Heart right ventricle (tissue), 16 donors: ENCODE results near the gene EIF6. TPM values are rescaled to one million over a fixed set of nuclear protein-coding genes. Genes with fewer than 3 reads are reported as not detected.

Experiments
- ATAC-seq, 8 donors: fragments of 200-7000 bp; cut with Tn5 transposase; one replicate each; pipeline ENCODE4 v1.9.1; 2020; ENCODE audit warnings: mild to moderate bottlenecking in 8 of 8, moderate library complexity in 8 of 8, moderate number of reproducible peaks in 1 of 8
- DNase-seq, 2 donors: peaks; one replicate each; pipeline ENCODE4 v3.0.0-alpha.2; 2020
- H3K27ac ChIP-seq, 10 donors: fragments of 200-600 bp; sonication (generic) in 2 of 10; one replicate each; pipeline versions ENCODE4 v1.5.0 to v1.8.0; 2020 to 2022; ENCODE audit warnings: mild to moderate bottlenecking in 3 of 10
- H3K27me3 ChIP-seq, 7 donors: fragments of 200-600 bp; one replicate each; pipeline ENCODE4 v1.8.0; 2021 to 2022; ENCODE audit warnings: mild to moderate bottlenecking in 2 of 7
- H3K36me3 ChIP-seq, 9 donors: fragments of 200-600 bp; sonication (generic) in 1 of 9; one replicate each; pipeline versions ENCODE4 v1.5.0 to v1.8.0; 2020 to 2022; ENCODE audit warnings: mild to moderate bottlenecking in 2 of 9
- H3K4me1 ChIP-seq, 9 donors: fragments of 200-600 bp; sonication (generic) in 1 of 9; one replicate each; pipeline versions ENCODE4 v1.5.0 to v1.8.0; 2020 to 2022; ENCODE audit warnings: mild to moderate bottlenecking in 4 of 9
- H3K4me3 ChIP-seq, 10 donors: fragments of 200-600 bp; sonication (generic) in 2 of 10; one replicate each; pipeline versions ENCODE4 v1.5.0 to v1.8.0; 2020 to 2022; ENCODE audit warnings: mild to moderate bottlenecking in 7 of 10, moderate library complexity in 2 of 10
- H3K9me3 ChIP-seq, 11 donors: fragments of 200-600 bp in 10 of 11; sonication (generic) in 2 of 11; one replicate each; pipeline versions ENCODE4 v1.5.0 to v1.8.0; 2013 to 2022; ENCODE audit warnings: mild to moderate bottlenecking in 2 of 11, control low read depth in 1 of 11, moderate library complexity in 1 of 11
- CTCF ChIP-seq, 9 donors: fragments of 200-600 bp; sonication (generic) in 2 of 9; IDR thresholded peaks; one replicate each; pipeline versions ENCODE4 v1.5.0 to v1.8.0; 2021 to 2022; ENCODE audit warnings: antibody characterized with exemption in 9 of 9, mild to moderate bottlenecking in 5 of 9, moderate library complexity in 1 of 9
- WGBS, 2 donors: extraction: QIAGEN DNeasy Blood & Tissue Kit; methylation state at CpG; one replicate each; pipeline ENCODE4 v1.1.7; 2013; ENCODE audit warnings: inconsistent platforms in 1 of 2; 5-methylcytosine and 5-hydroxymethylcytosine counted together
- intact Hi-C, 10 donors: fragments of 100-400 bp; cut with DNase I; formaldehyde crosslinking; loops; one replicate each; pipeline versions ENCODE4 v1.11.1 to v1.14.2; 2022
- polyA plus RNA-seq, 2 donors: library from polyadenylated mRNA; stranded (reverse); fragments of 200-250 nt; gene quantifications; one replicate each; pipeline ENCODE4 v1.2.3, GENCODE V29; 2013
- total RNA-seq, 10 donors: library from RNA; stranded (reverse); fragmentation: NEBNext Ultra II Directional in 3 of 10; extraction: Animal tissue kit (Norgen Biotek cat#: 25700) in 3 of 10; gene quantifications; one replicate each; pipeline versions ENCODE4 v1.2.1 to v1.2.4, GENCODE V29; 2021 to 2023
- donor health status: Arrhythmogenic right ventricular cardiomyopathy.
- donor health status: ischemic (EF 13 %, LVEDD 7.1; RV severe dilation, severe dysfunction).
- donor health status: healthy with polysubstance abuse.
- donor health status: DM: no; HTN: yes; CAD: no.
- donor health status: DM: no; HTN: no; CAD: no.
- donor health status: ischemic (EF 25% LVEDD 6.9; RV normal size, moderate dysfunction).
- donor health status: ischemic (EF 25% LVEDD 5.7; RV mildly dilated, moderate dysfunction).
- donor health status: healthy.
- donor health status: DM: yes; HTN: yes; CAD: no.
- donor health status: Ischemic cardiomyopathy.
- donor health status: ischemic (EF 35%, LVEDD 5.7; RV mildly dilated, moderate dysfunction).
- donor health status: nonischemic (EF 11% LVEDD 7.7; RV severe dilation, severe dysfunction).
- donor health status: DM: yes; HTN: yes; CAD: no.
- donor health status: PGD.
- donor health status: ischemic (EF 29% LVEDD 5.4; RV normal size, mild dysfunction).
- donor health status: nonischemic (EF 23%, LVEDD 6.1; RV moderate dilation, normal function).

Gene EIF6
- total and polyA plus RNA-seq, 12 donors = 28.2 to 155 (median 39.0) TPM

GRCh38 chr20:35302421-35303335, 18.1 kb upstream of the EIF6 start:
- no peak for TF ChIP-seq CTCF (IDR thresholded peaks at IDR 0.05)
- no peak overlapping the region for H3K4me3 ChIP-seq
- peaks cover 0 to 34% (median 11%) of the 10 kb centered on the region in 9 donors for H3K4me1 ChIP-seq
- H3K9me3 ChIP-seq = no peaks in the 10 kb centered on the region
- 76 to 80% methylated on average over 6 of the region's 6 CpGs for WGBS, 2 donors
- peaks cover 0 to 23% (median 0%) of the 10 kb centered on the region in 9 donors for H3K36me3 ChIP-seq
- DNase-seq (no peak), ATAC-seq (no peak)
- H3K27me3 ChIP-seq = no peaks in the 10 kb centered on the region
- intact Hi-C loops = loop anchor here in 7 of 10 donors (2.0 to 5.0 kb wide), 5 partner anchors 135 to 145 kb away; partner anchors contain the start of gene GDF5 (in 3 of the 7)
- no peak overlapping the region for H3K27ac ChIP-seq

GRCh38 chr20:35301426-35301825, 16.9 kb upstream of the EIF6 start:
- whole genome bisulfite sequencing, 2 donors = 93 to 94% methylated on average over 2 of the region's 2 CpGs
- intact Hi-C loops = loop anchor here in 5 of 10 donors (5.0 kb wide), 3 partner anchors 136 to 146 kb away; partner anchors contain the start of gene GDF5 (in 2 of the 5)

GRCh38 chr20:35300469-35301262, 16.1 kb upstream of the EIF6 start:
- no peak for ATAC-seq
- Histone ChIP-seq H3K4me1 (peaks cover 0 to 17% (median 0%) of the 10 kb centered on the region in 9 donors), H3K4me3 (no peak overlapping the region), H3K27ac (no peak overlapping the region), H3K36me3 (peaks cover 0 to 16% (median 0%) of the 10 kb centered on the region in 9 donors), H3K27me3 (no peaks in the 10 kb centered on the region), H3K9me3 (no peaks in the 10 kb centered on the region)
- WGBS, 2 donors = 83 to 87% methylated on average over 4 of the region's 4 CpGs
- TF ChIP-seq CTCF (IDR thresholded peaks at IDR 0.05) = no peak
- DNase-seq = no peak
- intact Hi-C loops = loop anchor here in 5 of 10 donors (5.0 kb wide), 3 partner anchors 137 to 147 kb away; partner anchors contain the start of gene GDF5 (in 2 of the 5)

More at GRCh38 chr20:35301426-35301825, 16.9 kb upstream of the EIF6 start:
- Histone ChIP-seq H3K36me3 (peaks cover 0 to 22% (median 0%) of the 10 kb centered on the region in 9 donors), H3K4me1 (peaks cover 0 to 23% (median 0%) of the 10 kb centered on the region in 9 donors), H3K27ac (no peak overlapping the region), H3K27me3 (no peaks in the 10 kb centered on the region), H3K9me3 (no peaks in the 10 kb centered on the region), H3K4me3 (no peak overlapping the region)
- ATAC-seq (no peak), DNase-seq (no peak)
- no peak for TF ChIP-seq CTCF (IDR thresholded peaks at IDR 0.05)

GRCh38 chr20:35299780-35300179, 15.2 kb upstream of the EIF6 start:
- 68 to 71% methylated on average over 4 of the region's 4 CpGs for WGBS, 2 donors
- H3K9me3 ChIP-seq = no peaks in the 10 kb centered on the region
- peaks cover 0 to 15% (median 0%) of the 10 kb centered on the region in 9 donors for H3K4me1 ChIP-seq
- H3K27ac ChIP-seq = no peak overlapping the region
- intact Hi-C loops = loop anchor here in 5 of 10 donors (5.0 kb wide), 3 partner anchors 138 to 148 kb away; partner anchors contain the start of gene GDF5 (in 2 of the 5)
- DNase-seq (no peak), ATAC-seq (no peak)
- no peak for TF ChIP-seq CTCF (IDR thresholded peaks at IDR 0.05)
- H3K4me3 ChIP-seq = no peak overlapping the region
- H3K27me3 ChIP-seq = no peaks in the 10 kb centered on the region
- peaks cover 0 to 13% (median 0%) of the 10 kb centered on the region in 9 donors for H3K36me3 ChIP-seq
